GM19043 (cell line): Measurements from ENCODE around the gene SFXN2.
"Not testable (repeated sequence)": the region's sequence is repeated elsewhere in the genome, so short reads cannot be mapped to it uniquely, and the experiment has no call there.

Experiments used
- ATAC-seq: cut with Tn5 transposase; IDR thresholded peaks from one replicate; pipeline ENCODE4 v1.9.1; 2021; ENCODE audit warnings: low read depth; ENCODE audit not compliant: unreplicated experiment

Gene SFXN2

GRCh38 chr10:102752266-102752930 is 38.0 kb downstream of the SFXN2 start:
- no peak for ATAC-seq

- ATAC-seq, result no peak
Observed at GRCh38 chr10:102752934-102753664, 38.7 kb downstream of the SFXN2 start.

GRCh38 chr10:102753718-102754117 is 39.3 kb downstream of the SFXN2 start:
- no peak for ATAC-seq

GRCh38 chr10:102757323-102757722 is 42.9 kb downstream of the SFXN2 start:
- ATAC-seq, result no peak

- no peak for ATAC-seq
Observed at GRCh38 chr10:102758240-102758932, 44.0 kb downstream of the SFXN2 start.

- not testable (repeated sequence) for ATAC-seq
Observed at GRCh38 chr10:102758933-102759262, 44.5 kb downstream of the SFXN2 start.

- no peak for ATAC-seq
Observed at GRCh38 chr10:102759497-102760210, 45.2 kb downstream of the SFXN2 start.

- ATAC-seq, result no peak
Observed at GRCh38 chr10:102761981-102762380, 47.5 kb downstream of the SFXN2 start.

- no peak for ATAC-seq
Observed at GRCh38 chr10:102762401-102763015, 48.1 kb downstream of the SFXN2 start.

GRCh38 chr10:102763037-102763607 is 48.7 kb downstream of the SFXN2 start:
- no peak for ATAC-seq

- ATAC-seq, result no peak
Observed at GRCh38 chr10:102764470-102765161, 50.2 kb downstream of the SFXN2 start.

- ATAC-seq, result no peak
Observed at GRCh38 chr10:102765336-102765735, 50.9 kb downstream of the SFXN2 start.

- no peak for ATAC-seq
Observed at GRCh38 chr10:102767428-102768160, 53.2 kb downstream of the SFXN2 start.

GRCh38 chr10:102769375-102770107 is 55.1 kb downstream of the SFXN2 start:
- no peak for ATAC-seq

GRCh38 chr10:102770108-102770482 is 55.7 kb downstream of the SFXN2 start:
- no peak for ATAC-seq

GRCh38 chr10:102770792-102771191 is 56.4 kb downstream of the SFXN2 start:
- no peak for ATAC-seq

GRCh38 chr10:102773320-102773719 is 58.9 kb downstream of the SFXN2 start:
- no peak for ATAC-seq

GRCh38 chr10:102773986-102774385 is 59.5 kb downstream of the SFXN2 start:
- ATAC-seq, result no peak
